PFSK-1 (cell line): ENCODE measurements around the gene PLCD4.

Experiments
- FOXP2 ChIP-seq: optimal IDR thresholded peaks from 2 replicates; pipeline ENCODE3; 2011; ENCODE audit warnings: borderline replicate concordance, control low read depth, inconsistent platforms; ENCODE audit not compliant: insufficient read depth; ENCODE audit errors: extremely low read length, extremely low read depth
- POLR2AphosphoS5 ChIP-seq: IDR thresholded peaks from 2 replicates; pipeline ENCODE4 v1.6.1; 2012; ENCODE audit warnings: low read depth, mild to moderate bottlenecking, control low read depth, low read length, moderate library complexity
- SIN3A ChIP-seq: IDR thresholded peaks from 2 replicates; pipeline ENCODE4 v1.6.1; 2012; ENCODE audit warnings: mild to moderate bottlenecking, low read length, moderate library complexity, borderline replicate concordance; ENCODE audit not compliant: insufficient read depth
- TAF1 ChIP-seq: IDR thresholded peaks from 2 replicates; pipeline ENCODE4 v1.6.1; 2012; ENCODE audit warnings: low read length, control low read depth, borderline replicate concordance; ENCODE audit not compliant: insufficient read depth
- TF ChIP-seq, protein P1 (sequence below), 2 experiments: IDR thresholded peaks; 2 replicates each; pipeline versions ENCODE4 v1.6.1 to v1.8.0; 2011 to 2012; ENCODE audit warnings: low read depth in 2 of 2, low read length in 2 of 2, control low read depth in 1 of 2, inconsistent platforms in 1 of 2, mild to moderate bottlenecking in 1 of 2, moderate library complexity in 1 of 2; ENCODE audit not compliant: insufficient read depth in 1 of 2

Gene PLCD4

GRCh38 chr2:218621007-218621406, 13.3 kb downstream of the PLCD4 start:
- no peak for TF ChIP-seq SIN3A
- no peak for TF ChIP-seq POLR2AphosphoS5
- TF ChIP-seq, protein P1, sequence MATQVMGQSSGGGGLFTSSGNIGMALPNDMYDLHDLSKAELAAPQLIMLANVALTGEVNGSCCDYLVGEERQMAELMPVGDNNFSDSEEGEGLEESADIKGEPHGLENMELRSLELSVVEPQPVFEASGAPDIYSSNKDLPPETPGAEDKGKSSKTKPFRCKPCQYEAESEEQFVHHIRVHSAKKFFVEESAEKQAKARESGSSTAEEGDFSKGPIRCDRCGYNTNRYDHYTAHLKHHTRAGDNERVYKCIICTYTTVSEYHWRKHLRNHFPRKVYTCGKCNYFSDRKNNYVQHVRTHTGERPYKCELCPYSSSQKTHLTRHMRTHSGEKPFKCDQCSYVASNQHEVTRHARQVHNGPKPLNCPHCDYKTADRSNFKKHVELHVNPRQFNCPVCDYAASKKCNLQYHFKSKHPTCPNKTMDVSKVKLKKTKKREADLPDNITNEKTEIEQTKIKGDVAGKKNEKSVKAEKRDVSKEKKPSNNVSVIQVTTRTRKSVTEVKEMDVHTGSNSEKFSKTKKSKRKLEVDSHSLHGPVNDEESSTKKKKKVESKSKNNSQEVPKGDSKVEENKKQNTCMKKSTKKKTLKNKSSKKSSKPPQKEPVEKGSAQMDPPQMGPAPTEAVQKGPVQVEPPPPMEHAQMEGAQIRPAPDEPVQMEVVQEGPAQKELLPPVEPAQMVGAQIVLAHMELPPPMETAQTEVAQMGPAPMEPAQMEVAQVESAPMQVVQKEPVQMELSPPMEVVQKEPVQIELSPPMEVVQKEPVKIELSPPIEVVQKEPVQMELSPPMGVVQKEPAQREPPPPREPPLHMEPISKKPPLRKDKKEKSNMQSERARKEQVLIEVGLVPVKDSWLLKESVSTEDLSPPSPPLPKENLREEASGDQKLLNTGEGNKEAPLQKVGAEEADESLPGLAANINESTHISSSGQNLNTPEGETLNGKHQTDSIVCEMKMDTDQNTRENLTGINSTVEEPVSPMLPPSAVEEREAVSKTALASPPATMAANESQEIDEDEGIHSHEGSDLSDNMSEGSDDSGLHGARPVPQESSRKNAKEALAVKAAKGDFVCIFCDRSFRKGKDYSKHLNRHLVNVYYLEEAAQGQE (IDR thresholded peaks at IDR 0.05; ENCODE audit: insufficient read depth in 1 of 2, low read depth in 2 of 2, low read length in 2 of 2), result no peak
- no peak for TF ChIP-seq TAF1
- TF ChIP-seq FOXP2, result no peak

DNA sequence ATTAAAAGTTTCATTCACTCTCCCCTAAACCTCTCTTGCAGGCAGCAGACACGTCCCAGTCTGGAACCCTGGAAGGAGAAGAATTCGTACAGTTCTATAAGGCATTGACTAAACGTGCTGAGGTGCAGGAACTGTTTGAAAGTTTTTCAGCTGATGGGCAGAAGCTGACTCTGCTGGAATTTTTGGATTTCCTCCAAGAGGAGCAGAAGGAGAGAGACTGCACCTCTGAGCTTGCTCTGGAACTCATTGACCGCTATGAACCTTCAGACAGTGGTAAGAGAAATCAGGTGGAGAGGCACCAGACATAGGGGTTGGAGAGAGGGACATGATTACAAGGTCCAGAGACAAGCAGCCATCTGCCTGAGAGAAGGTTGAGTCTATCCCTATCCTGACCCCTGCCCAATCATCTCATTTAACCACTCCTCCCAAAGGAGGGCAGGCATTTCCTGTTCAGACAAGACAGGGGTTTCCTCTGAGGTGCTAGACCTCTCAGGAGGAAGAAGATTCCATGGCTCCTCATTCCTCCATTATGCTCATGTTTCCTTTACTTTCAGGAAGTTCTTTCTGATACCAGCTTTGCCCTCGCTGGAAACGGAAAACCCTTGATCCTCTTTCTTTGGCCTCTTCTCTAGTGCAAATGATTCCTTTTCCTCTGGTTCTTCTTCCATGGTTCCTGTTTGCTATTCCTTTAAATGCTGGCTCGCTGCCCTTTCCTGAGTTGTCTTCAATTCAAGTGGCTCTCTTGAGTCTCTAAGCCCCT, 15.1 kb downstream of the PLCD4 start:
- TF ChIP-seq FOXP2 (no peak), TAF1 (no peak), POLR2AphosphoS5 (no peak), SIN3A (no peak)
- TF ChIP-seq, protein P1 (IDR thresholded peaks at IDR 0.05; ENCODE audit: insufficient read depth in 1 of 2, low read depth in 2 of 2, low read length in 2 of 2), result no peak

GRCh38 chr2:218623366-218623705, 15.6 kb downstream of the PLCD4 start:
- TF ChIP-seq FOXP2 (no peak), POLR2AphosphoS5 (no peak), SIN3A (no peak), TAF1 (no peak)

- TF ChIP-seq TAF1, result no peak
- TF ChIP-seq, protein P1 (IDR thresholded peaks at IDR 0.05; ENCODE audit: insufficient read depth in 1 of 2, low read depth in 2 of 2, low read length in 2 of 2), result no peak
- no peak for TF ChIP-seq POLR2AphosphoS5
- no peak for TF ChIP-seq SIN3A
- TF ChIP-seq FOXP2, result no peak
Observed at GRCh38 chr2:218626369-218626768, 18.7 kb downstream of the PLCD4 start.

- TF ChIP-seq FOXP2 (no peak), SIN3A (no peak), TAF1 (no peak), POLR2AphosphoS5 (no peak)
- TF ChIP-seq, protein P1 (IDR thresholded peaks at IDR 0.05; ENCODE audit: insufficient read depth in 1 of 2, low read depth in 2 of 2, low read length in 2 of 2), result no peak
Observed at GRCh38 chr2:218627939-218628338, 20.2 kb downstream of the PLCD4 start.
